ENCODE measurements around the gene IL2RA. TPM values are rescaled to one million over a fixed set of nuclear protein-coding genes. Genes with fewer than 3 reads are reported as not detected.

The IL2RA gene
- total and polyA plus RNA-seq, 2 donors (not counting 3 experiments of a cell fraction or from before 2014, with no cell fraction given): not detected

DNA sequence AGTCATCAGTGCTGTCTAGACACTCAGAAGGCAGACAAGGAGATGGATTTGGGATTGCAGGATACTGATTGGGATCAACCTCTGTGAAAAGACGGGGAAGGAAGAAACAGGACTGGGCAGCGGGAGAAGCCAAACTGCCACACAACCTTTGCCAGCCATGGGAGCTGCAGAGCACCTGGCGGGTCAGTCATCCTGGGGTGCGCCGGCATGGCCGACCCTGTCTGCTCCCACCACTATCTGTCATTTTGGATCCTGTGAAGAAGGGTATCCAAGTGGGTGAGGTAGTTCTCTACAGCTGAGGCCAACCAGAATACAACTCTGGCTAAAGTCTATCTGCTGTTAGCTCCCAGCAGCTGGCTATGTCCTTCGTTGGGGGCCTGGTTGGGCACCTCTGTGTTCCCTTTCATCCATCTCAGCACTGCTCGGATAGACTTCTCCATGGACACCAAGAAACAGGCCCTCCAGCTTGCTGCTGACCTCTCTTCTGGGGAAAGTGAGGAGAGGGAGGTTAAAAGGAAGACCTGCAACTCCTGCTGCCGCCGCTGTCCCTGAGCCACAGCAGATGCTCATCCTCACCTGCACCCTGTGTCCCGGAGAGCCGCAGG, 15.0 kb upstream of the IL2RA start:
- H3K4me2 ChIP-seq (ENCODE audit: insufficient read depth, low read length): no peak overlapping the region
- TF ChIP-seq MYC (IDR thresholded peaks at IDR 0.05; ENCODE audit: low read depth, low read length): no peak
- TF ChIP-seq FOS (IDR thresholded peaks at IDR 0.05; ENCODE audit: borderline replicate concordance, insufficient read depth, low read length): no peak
- TF ChIP-seq, protein P1, sequence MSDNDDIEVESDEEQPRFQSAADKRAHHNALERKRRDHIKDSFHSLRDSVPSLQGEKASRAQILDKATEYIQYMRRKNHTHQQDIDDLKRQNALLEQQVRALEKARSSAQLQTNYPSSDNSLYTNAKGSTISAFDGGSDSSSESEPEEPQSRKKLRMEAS (IDR thresholded peaks at IDR 0.05; ENCODE audit: insufficient read depth, insufficient read length): no peak
- H4K20me1 ChIP-seq (replicated peaks; ENCODE audit: control insufficient read depth, extremely low read depth, insufficient read depth, low read length): no peaks in the 10 kb centered on the region
- CTCF ChIA-PET: no interaction called here
- peaks cover 3 to 7% of the 10 kb centered on the region in 2 experiments for H3K27me3 ChIP-seq (ENCODE audit: control insufficient read depth in 2 of 2, insufficient read depth in 2 of 2, low read length in 2 of 2)
- BruUV-seq (replicated peaks): no TSS peak
- no peaks in the 10 kb centered on the region for H3K36me3 ChIP-seq (ENCODE audit: control insufficient read depth in 2 of 2, extremely low read depth in 1 of 2, insufficient read depth in 2 of 2, low read length in 2 of 2)
- no peaks in the 10 kb centered on the region for H3K9me3 ChIP-seq (replicated peaks; ENCODE audit: control insufficient read depth, insufficient read depth, low read length)
- H3K9me1 ChIP-seq (replicated peaks; ENCODE audit: control insufficient read depth, extremely low read depth, insufficient read depth, low read length): no peaks in the 10 kb centered on the region
- no peaks in the 10 kb centered on the region for H3K79me2 ChIP-seq (ENCODE audit: control insufficient read depth, insufficient read depth, low read length)
- dilution Hi-C loops (cut with MboI; ENCODE audit: extremely low pct_ligation_motif_present, low sequenced_read_pairs): loop anchor here (25.0 kb wide), 1 partner anchor 115 kb away; no protein-coding TSS in a partner anchor
- no peak overlapping the region for H3K4me3 ChIP-seq (replicated peaks in 1 of 3; ENCODE audit: insufficient read depth in 1 of 3, low read depth in 1 of 3, low read length in 3 of 3)
- intact Hi-C loops (cut with micrococcal nuclease): no loop called here
- no peak overlapping the region for H2AFZ ChIP-seq (ENCODE audit: low read depth, low read length)
- no peaks in the 10 kb centered on the region for H3K4me1 ChIP-seq (ENCODE audit: control insufficient read depth, extremely low read depth, insufficient read depth, low read length)
- DNase-seq (ENCODE audit: low read depth, low spot score) (no peak), FAIRE-seq (no peak)
- H3K27ac ChIP-seq (ENCODE audit: insufficient read depth, low read depth, low read length): no peak overlapping the region
- no peak overlapping the region for H3K9ac ChIP-seq (replicated peaks; ENCODE audit: extremely low read depth, insufficient read depth, low read length)
- POLR2A ChIA-PET: no interaction called here

DNA sequence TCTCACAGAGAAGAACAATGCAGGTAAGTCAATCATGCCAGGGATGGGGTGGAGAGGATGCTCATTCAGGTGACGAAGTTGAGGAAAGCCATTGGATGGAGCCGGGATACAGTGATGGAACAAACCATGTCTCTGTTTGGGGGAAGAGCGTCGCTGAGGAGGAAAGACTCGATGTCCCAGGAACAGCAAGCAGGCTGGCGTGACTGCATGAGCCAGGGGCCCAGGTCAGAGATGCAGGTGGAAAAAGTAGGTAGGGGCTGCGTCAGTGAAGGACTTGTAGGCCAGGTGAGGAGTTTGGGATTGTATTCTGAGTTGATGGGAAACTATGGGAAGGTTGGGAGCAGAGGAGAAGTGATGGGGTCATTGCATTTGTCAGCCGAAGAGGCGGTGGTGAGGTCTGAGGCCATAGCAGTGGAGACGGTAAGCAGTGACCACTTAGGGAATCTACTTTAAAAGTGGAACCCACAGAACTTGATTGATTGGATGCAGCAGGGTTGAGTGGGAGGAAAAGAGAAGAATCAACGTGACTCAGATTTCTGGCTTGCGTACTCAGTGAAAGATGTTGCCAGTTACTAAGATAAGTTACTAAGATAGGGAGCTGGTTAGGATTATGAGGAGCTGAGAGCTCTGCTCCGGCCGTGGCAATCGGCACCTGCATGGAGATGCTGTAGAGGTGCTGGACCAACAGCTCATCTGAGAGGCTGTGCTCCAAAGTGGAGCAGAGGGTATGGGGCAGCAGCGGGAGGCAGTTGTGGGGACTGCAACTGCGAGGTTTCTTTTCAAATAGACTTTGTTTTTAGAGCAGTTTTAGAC, 12.5 kb upstream of the IL2RA start:
- TF ChIP-seq FOS (IDR thresholded peaks at IDR 0.05; ENCODE audit: borderline replicate concordance, insufficient read depth, low read length) (no peak), POLR2A (IDR thresholded peaks at IDR 0.05; ENCODE audit: low read depth, low read length) (no peak), POLR2AphosphoS5 (IDR thresholded peaks at IDR 0.05; ENCODE audit: insufficient read depth, low read depth, low read length) (no peak), EZH2 (IDR thresholded peaks at IDR 0.05; ENCODE audit: borderline replicate concordance, low read depth, low read length, severe bottlenecking) (no peak), GATA2 (IDR thresholded peaks at IDR 0.05; ENCODE audit: insufficient read depth, insufficient read length, low read depth, low read length) (no peak), JUN (IDR thresholded peaks at IDR 0.05; ENCODE audit: borderline replicate concordance, insufficient read depth, insufficient read length, low read depth) (no peak), MYC (IDR thresholded peaks at IDR 0.05; ENCODE audit: low read depth, low read length) (no peak)
- TF ChIP-seq, protein P1 (IDR thresholded peaks at IDR 0.05; ENCODE audit: insufficient read depth, insufficient read length): no peak
- TF ChIP-seq, protein P2, sequence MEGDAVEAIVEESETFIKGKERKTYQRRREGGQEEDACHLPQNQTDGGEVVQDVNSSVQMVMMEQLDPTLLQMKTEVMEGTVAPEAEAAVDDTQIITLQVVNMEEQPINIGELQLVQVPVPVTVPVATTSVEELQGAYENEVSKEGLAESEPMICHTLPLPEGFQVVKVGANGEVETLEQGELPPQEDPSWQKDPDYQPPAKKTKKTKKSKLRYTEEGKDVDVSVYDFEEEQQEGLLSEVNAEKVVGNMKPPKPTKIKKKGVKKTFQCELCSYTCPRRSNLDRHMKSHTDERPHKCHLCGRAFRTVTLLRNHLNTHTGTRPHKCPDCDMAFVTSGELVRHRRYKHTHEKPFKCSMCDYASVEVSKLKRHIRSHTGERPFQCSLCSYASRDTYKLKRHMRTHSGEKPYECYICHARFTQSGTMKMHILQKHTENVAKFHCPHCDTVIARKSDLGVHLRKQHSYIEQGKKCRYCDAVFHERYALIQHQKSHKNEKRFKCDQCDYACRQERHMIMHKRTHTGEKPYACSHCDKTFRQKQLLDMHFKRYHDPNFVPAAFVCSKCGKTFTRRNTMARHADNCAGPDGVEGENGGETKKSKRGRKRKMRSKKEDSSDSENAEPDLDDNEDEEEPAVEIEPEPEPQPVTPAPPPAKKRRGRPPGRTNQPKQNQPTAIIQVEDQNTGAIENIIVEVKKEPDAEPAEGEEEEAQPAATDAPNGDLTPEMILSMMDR (IDR thresholded peaks at IDR 0.05; ENCODE audit: extremely low read depth in 1 of 2, insufficient read depth in 1 of 2, low read depth in 1 of 2, low read length in 2 of 2): no peak
- no TSS peak for BruUV-seq (replicated peaks)
- H4K20me1 ChIP-seq (replicated peaks; ENCODE audit: control insufficient read depth, extremely low read depth, insufficient read depth, low read length): no peaks in the 10 kb centered on the region
- peaks cover 4 to 7% of the 10 kb centered on the region in 2 experiments for H3K27me3 ChIP-seq (ENCODE audit: control insufficient read depth in 2 of 2, insufficient read depth in 2 of 2, low read length in 2 of 2)
- intact Hi-C loops (cut with micrococcal nuclease): no loop called here
- ChIA-PET CTCF (interaction anchor here (1.1 to 1.8 kb wide), 2 partner anchors 12 to 327 kb away, joined by 3 to 11 read pairs; no protein-coding TSS in a partner anchor), POLR2A (no interaction called here)
- no peaks in the 10 kb centered on the region for H3K9me3 ChIP-seq (replicated peaks; ENCODE audit: control insufficient read depth, insufficient read depth, low read length)
- H3K4me3 ChIP-seq (replicated peaks in 1 of 3; ENCODE audit: insufficient read depth in 1 of 3, low read depth in 1 of 3, low read length in 3 of 3): no peak overlapping the region
- no peaks in the 10 kb centered on the region for H3K4me1 ChIP-seq (ENCODE audit: control insufficient read depth, extremely low read depth, insufficient read depth, low read length)
- FAIRE-seq (no peak), DNase-seq (ENCODE audit: low read depth, low spot score) (no peak)
- no peak overlapping the region for H2AFZ ChIP-seq (ENCODE audit: low read depth, low read length)
- H3K9ac ChIP-seq (replicated peaks; ENCODE audit: extremely low read depth, insufficient read depth, low read length): no peak overlapping the region
- dilution Hi-C loops (cut with MboI; ENCODE audit: extremely low pct_ligation_motif_present, low sequenced_read_pairs): loop anchor here (25.0 kb wide), 1 partner anchor 112 kb away; no protein-coding TSS in a partner anchor
- H3K9me1 ChIP-seq (replicated peaks; ENCODE audit: control insufficient read depth, extremely low read depth, insufficient read depth, low read length): no peaks in the 10 kb centered on the region
- H3K4me2 ChIP-seq (ENCODE audit: insufficient read depth, low read length): no peak overlapping the region
- H3K27ac ChIP-seq (ENCODE audit: insufficient read depth, low read depth, low read length): no peak overlapping the region
- H3K36me3 ChIP-seq (ENCODE audit: control insufficient read depth in 2 of 2, extremely low read depth in 1 of 2, insufficient read depth in 2 of 2, low read length in 2 of 2): no peaks in the 10 kb centered on the region
- no peaks in the 10 kb centered on the region for H3K79me2 ChIP-seq (ENCODE audit: control insufficient read depth, insufficient read depth, low read length)

Data from endothelial cell of umbilical vein (primary cell).